NCI-H2171 (cell line): ENCODE measurements around the gene SHCBP1L.
"Not testable (repeated sequence)": the region's sequence is repeated elsewhere in the genome, so short reads cannot be mapped to it uniquely, and the experiment has no call there.

Experiments
- DNase-seq: peaks from one replicate; lab custom pipeline; 2025; lab: John Stamatoyannopoulos, UW

The SHCBP1L gene

DNA sequence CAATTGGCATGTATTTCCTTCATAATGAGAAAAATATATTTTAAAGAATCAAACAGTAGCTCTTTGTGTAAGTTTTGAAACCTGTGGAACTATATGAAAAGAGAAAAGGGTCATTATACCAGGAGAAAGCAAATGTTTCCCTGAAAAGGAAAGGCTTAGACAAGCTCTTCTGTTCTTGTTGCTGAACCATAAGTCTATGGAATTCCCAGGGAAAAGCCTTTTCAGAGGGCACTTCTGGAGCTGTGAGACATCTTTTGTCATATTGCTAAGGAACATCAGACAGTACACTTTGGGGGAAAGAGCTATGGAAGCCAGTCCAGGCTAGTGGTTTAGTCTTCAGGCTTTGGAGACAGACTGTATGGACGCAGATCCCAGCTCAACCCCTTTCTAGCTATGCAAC is 12.1 kb upstream of the SHCBP1L start:
- no peak for DNase-seq

DNA sequence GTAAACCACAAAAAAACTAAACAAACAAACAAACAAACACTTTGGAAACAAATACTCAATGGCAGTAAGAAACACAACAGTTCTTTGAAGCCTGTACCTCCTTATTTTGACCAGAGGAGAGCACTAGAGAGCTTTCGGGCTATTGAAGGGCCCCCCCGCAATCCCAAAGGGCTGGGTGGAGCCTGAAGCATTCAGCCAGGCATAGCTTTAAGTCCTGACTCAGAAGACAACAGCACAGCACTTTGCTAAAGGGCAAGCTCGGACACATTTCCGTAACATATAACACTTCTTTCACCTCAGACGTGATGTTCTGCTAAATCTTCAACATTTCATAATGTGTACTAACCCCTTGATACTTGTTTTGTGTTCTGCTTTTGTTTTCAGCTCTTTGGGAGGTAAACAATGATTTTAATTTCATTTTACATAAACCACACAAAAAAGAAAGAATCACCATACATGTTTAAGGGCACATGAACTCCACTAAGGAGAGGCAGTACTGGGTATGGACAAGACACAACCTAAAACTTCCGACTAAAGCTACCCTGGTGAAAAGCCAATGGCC is 9.7 kb upstream of the SHCBP1L start:
- peak; percentile 84 for DNase-seq

- no peak for DNase-seq
Measured at GRCh38 chr1:182960046-182960445, 7.1 kb upstream of the SHCBP1L start.

DNA sequence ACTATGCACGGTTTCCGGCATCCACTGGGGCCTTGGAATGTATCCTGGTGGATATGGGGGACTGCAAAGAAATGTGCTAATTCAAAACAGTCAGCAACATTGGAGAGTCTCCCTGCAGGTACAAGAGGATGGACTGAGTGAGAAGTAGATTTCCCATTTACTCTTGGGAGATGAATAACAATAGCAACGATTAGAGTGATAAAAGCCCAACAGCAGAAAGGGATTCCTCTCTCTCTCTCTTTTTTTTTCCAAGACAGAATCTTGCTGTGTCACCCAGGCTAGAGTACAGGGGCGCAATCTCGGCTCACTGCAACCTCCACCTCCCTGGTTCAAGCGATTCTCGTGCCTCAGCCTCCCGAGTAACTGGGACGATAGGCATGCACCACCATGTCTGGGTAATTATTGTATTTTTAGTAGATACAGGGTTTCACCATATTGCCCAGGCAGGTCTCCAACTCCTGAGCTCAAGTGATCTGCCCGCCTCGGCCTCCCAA is 5.0 kb upstream of the SHCBP1L start:
- no peak for DNase-seq

GRCh38 chr1:182956708-182957365 is 3.9 kb upstream of the SHCBP1L start:
- DNase-seq, result no peak

- peak; percentile 5 for DNase-seq
Measured at GRCh38 chr1:182955596-182956588, 2.9 kb upstream of the SHCBP1L start.

DNA sequence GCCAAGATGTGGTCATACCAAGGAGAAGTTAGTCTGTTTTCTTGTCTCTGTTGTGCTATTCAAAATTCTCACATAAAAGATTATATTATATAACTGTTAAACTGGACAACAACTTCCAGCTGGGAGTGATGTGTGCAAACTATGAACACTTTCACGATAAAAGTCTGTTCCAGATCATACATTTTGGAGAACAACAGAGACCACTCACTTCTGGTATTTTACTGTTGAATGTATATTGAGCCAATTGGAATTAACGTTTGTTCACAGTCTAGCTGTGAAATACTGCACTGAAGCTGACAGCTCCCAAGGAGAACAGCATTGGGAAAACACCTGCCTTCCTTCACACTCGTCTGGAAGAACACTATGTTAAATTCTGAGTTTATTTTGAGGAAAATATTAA is 860 bp upstream of the SHCBP1L start:
- no peak for DNase-seq

DNA sequence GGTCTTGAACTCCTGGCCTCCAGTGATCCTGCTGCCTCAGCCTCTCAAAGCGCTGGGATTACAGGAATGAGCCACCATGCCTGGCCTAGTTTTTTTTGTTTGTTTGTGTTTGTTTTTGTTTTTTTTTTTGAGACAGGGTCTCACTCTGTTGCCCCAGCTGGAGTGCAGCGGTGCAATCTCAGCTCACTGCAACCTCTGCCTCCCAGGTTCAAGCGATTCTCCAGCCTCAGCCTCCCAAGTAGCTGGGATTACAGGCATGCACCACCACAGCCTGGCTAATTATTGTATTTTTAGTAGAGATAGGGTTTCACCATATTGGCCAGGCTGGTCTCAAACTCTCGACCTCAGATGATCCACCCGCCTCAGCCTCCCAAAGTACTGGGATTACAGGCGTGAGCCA is 9.6 kb downstream of the SHCBP1L start:
- not testable (repeated sequence) for DNase-seq

DNA sequence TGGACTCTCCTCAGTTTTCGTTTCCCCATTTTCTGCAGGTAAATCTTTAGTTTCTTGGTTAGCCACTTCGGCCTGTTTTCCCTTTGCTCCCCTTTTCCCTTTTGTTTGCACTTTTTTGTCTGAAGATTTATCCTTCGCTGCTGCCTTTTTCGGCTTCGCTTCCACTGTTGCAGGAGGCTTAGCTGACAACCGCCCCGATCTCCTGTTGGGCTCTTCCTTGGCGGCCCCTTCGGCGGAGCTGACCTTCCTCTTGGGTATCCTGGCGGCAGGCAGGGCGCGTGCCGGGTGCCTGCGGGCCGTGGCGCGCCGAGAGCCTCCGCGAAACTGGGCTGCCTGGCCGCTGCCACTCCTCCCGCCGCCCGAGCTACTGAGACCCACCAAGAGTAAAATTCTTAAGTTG is 10.8 kb downstream of the SHCBP1L start:
- not testable (repeated sequence) for DNase-seq

DNA sequence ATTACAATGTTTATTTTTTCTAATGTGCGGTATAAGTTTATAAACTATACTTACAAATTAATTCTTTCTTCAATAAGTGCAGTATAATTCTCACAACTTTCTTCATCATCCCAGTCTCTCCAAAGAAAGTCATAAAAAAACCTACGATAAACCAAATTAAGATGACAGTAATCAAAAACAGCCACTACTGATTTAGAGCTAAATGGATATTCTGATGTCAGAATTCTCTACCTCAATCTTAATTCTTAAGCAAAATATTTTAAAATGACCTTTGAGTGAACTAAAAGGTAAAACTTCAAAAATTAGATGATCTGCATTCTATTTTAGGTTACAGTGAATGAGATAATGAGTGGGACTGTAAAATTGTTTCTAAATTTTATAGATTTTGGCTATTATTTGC is 13.6 kb downstream of the SHCBP1L start:
- DNase-seq, result no peak

- no peak for DNase-seq
Measured at GRCh38 chr1:182935716-182936115, 17.2 kb downstream of the SHCBP1L start.

GRCh38 chr1:182930985-182931384 is 22.0 kb downstream of the SHCBP1L start:
- no peak for DNase-seq

- no peak for DNase-seq
Measured at GRCh38 chr1:182927693-182928433, 25.1 kb downstream of the SHCBP1L start.

- no peak for DNase-seq
Measured at GRCh38 chr1:182925661-182926060, 27.3 kb downstream of the SHCBP1L start.

GRCh38 chr1:182917378-182917777 is 35.6 kb downstream of the SHCBP1L start:
- no peak for DNase-seq

- DNase-seq, result no peak
Measured at GRCh38 chr1:182913401-182913800, 39.6 kb downstream of the SHCBP1L start.

- DNase-seq, result no peak
Measured at GRCh38 chr1:182910143-182910542, 42.8 kb downstream of the SHCBP1L start.

DNA sequence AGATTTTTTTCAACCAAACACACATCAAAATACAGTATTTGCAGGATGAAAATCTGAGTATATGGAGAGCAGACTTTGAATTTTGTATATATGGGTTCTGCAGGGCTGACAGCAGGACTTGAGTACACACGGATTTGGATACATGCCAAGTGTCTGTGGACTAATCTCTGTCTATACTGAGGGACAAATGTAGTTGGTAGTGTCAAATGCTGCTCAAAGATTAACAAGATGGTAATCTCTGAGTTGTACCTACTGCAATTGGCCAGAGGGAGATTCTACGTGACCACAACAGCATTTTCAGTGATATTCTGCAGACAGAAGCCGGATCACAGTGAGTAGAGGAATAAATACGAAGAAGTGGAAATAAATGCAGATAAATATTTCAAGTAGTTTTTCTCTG is 43.4 kb downstream of the SHCBP1L start:
- DNase-seq, result no peak

DNA sequence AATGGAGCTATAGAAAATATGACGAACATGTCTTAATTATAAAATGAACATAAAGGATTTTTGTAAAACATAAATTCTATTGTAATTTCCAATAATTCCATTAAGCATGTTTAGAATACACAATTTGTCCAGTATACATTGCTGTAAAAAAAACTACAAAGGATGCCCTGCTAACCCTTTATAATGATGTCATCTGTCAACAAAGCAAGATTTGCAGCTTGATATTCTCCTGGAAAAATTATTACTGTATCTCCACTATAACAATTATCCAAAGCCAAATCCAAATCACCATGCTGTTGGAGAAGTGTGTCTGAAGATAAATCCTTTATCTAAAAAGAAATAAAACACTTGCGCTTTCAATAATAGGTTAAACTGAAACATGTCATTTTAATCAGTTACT is 47.6 kb downstream of the SHCBP1L start:
- no peak for DNase-seq

DNA sequence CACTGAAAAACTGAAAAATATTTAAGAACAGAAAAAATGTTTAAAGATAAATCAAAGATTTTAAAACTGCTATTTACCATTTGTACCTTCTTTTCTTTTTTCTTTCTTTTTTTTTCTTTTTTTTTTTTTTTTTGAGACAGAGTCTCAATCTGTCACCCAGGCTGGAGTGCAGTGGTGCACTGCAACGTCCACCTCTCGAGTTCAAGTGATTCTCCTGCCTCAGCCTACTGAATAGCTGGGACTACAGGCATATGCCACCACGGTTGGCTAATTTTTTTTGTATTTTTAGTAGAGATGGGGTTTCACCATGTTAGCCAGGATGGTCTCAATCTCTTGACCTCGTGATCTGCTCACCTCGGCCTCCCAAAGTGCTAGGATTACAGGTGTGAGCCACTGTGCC is 51.0 kb downstream of the SHCBP1L start:
- DNase-seq, result not testable (repeated sequence)

GRCh38 chr1:182897696-182898095 is 55.3 kb downstream of the SHCBP1L start:
- no peak for DNase-seq
